H1 (cell line): ENCODE measurements around the gene DNAJC28. TPM values are rescaled to one million over a fixed set of nuclear protein-coding genes. Genes with fewer than 3 reads are reported as not detected.
"Not testable (repeated sequence)": the region's sequence is repeated elsewhere in the genome, so short reads cannot be mapped to it uniquely, and the experiment has no call there.

Source experiments
- CTCF ChIA-PET: fragments of 300-600 bp; sonication (Branson Sonifier 250); formaldehyde crosslinking; loops from one replicate; lab custom pipeline; 2021; ENCODE audit not compliant: partially characterized antibody; lab: Charles Lee
- POLR2A ChIA-PET: fragments of 300-600 bp; sonication (Branson Sonifier 250); formaldehyde crosslinking; loops from one replicate; lab custom pipeline; 2021; ENCODE audit warnings: inconsistent platforms; ENCODE audit not compliant: partially characterized antibody; lab: Charles Lee
- DNase-seq, 2 experiments: peaks; one replicate each; pipeline versions ENCODE4 v3.0.0 to v3.0.0-alpha.2; 2010 to 2022; ENCODE audit warnings: low spot score in 2 of 2, low read depth in 1 of 2, mixed read lengths in 1 of 2
- FAIRE-seq: peaks from 2 replicates; lab custom pipeline; 2011; peaks lifted over from hg19 to GRCh38; lab: Jason Lieb, UNC
- H2AFZ ChIP-seq: 2 replicates; pipeline ENCODE4 v1.8.1; 2012; ENCODE audit warnings: low read length, inconsistent platforms
- H2AK5ac ChIP-seq: 2 replicates; pipeline ENCODE4 v1.6.1; 2013; ENCODE audit warnings: low read depth, low read length
- H2BK120ac ChIP-seq: replicated peaks from 2 replicates; pipeline ENCODE3; 2013; ENCODE audit warnings: low read depth, low read length, inconsistent platforms
- H2BK12ac ChIP-seq: 2 replicates; pipeline ENCODE4 v1.6.1; 2013; ENCODE audit warnings: low read depth, low read length
- H2BK15ac ChIP-seq: 2 replicates; pipeline ENCODE4 v1.6.1; 2013; ENCODE audit warnings: low read length
- H2BK20ac ChIP-seq: 2 replicates; pipeline ENCODE4 v1.6.1; 2013; ENCODE audit warnings: low read length
- H2BK5ac ChIP-seq: 2 replicates; pipeline ENCODE4 v1.6.1; 2013; ENCODE audit warnings: low read depth, low read length
- H3K14ac ChIP-seq: 2 replicates; pipeline ENCODE4 v1.6.1; 2013; ENCODE audit warnings: inconsistent platforms; ENCODE audit not compliant: insufficient read length
- H3K18ac ChIP-seq: 2 replicates; pipeline ENCODE4 v1.6.1; 2013; ENCODE audit warnings: low read length; ENCODE audit errors: extremely low read depth
- H3K23ac ChIP-seq: 2 replicates; pipeline ENCODE4 v1.6.1; 2013; ENCODE audit warnings: inconsistent platforms; ENCODE audit not compliant: insufficient read length
- H3K23me2 ChIP-seq: 2 replicates; pipeline ENCODE4 v1.6.1; 2013; ENCODE audit warnings: low read depth, low read length
- H3K27ac ChIP-seq: 2 replicates; pipeline ENCODE4 v1.6.1; 2011; ENCODE audit warnings: low read depth, low read length, inconsistent platforms
- H3K27me3 ChIP-seq, 4 experiments: replicated peaks in 1 of 4; 1 replicate in 1 of 4; 2 replicates in 3 of 4; pipeline versions ENCODE4 v1.6.1 to v1.8.1; 2011 to 2013; ENCODE audit warnings: low read length in 3 of 4, mild to moderate bottlenecking in 3 of 4, inconsistent platforms in 2 of 4, mixed read lengths in 2 of 4, moderate library complexity in 1 of 4; ENCODE audit not compliant: control insufficient read depth in 3 of 4, insufficient read depth in 3 of 4; ENCODE audit errors: extremely low read depth in 1 of 4
- H3K36me3 ChIP-seq, 4 experiments: 2 replicates each; pipeline versions ENCODE4 v1.6.1 to v1.8.1; 2011 to 2013; ENCODE audit warnings: mild to moderate bottlenecking in 4 of 4, low read length in 3 of 4, moderate library complexity in 2 of 4, control low read depth in 1 of 4, inconsistent platforms in 1 of 4; ENCODE audit not compliant: insufficient read depth in 4 of 4, control insufficient read depth in 2 of 4
- H3K4ac ChIP-seq: replicated peaks from 2 replicates; pipeline ENCODE3; 2013; ENCODE audit warnings: low read length, low read depth, mixed read lengths, inconsistent platforms; ENCODE audit not compliant: insufficient read length
- H3K4me1 ChIP-seq, 4 experiments: replicated peaks in 1 of 4; 1 replicate in 1 of 4; 2 replicates in 3 of 4; pipeline versions ENCODE4 v1.6.1 to v1.8.1; 2011 to 2013; ENCODE audit warnings: low read length in 3 of 4, inconsistent platforms in 2 of 4, mixed read lengths in 1 of 4; ENCODE audit not compliant: insufficient read depth in 4 of 4, control insufficient read depth in 3 of 4
- H3K4me2 ChIP-seq, 2 experiments: 2 replicates each; pipeline versions ENCODE4 v1.6.1 to v1.8.1; 2011 to 2013; ENCODE audit warnings: low read depth in 2 of 2, low read length in 2 of 2, control low read depth in 1 of 2, inconsistent platforms in 1 of 2, mild to moderate bottlenecking in 1 of 2; ENCODE audit not compliant: insufficient read depth in 1 of 2
- H3K4me3 ChIP-seq, 4 experiments: fragments of 200-600, 300-600 bp in 1 of 4; sonication (generic), shearing (Covaris generic), sonication (Bioruptor Twin) in 1 of 4; 2 replicates each; pipeline versions ENCODE4 v1.5.1 to v1.8.1; 2011 to 2016; ENCODE audit warnings: low read length in 4 of 4, low read depth in 3 of 4, control low read depth in 2 of 4, inconsistent platforms in 2 of 4, mild to moderate bottlenecking in 2 of 4, mixed read lengths in 1 of 4, moderate library complexity in 1 of 4; ENCODE audit not compliant: insufficient read depth in 2 of 4; ENCODE audit errors: extremely low read depth in 1 of 4
- H3K56ac ChIP-seq: replicated peaks from 2 replicates; pipeline ENCODE3; 2013; ENCODE audit warnings: low read depth, mild to moderate bottlenecking, mixed read lengths, low read length, inconsistent platforms; ENCODE audit not compliant: insufficient read length
- H3K79me1 ChIP-seq: 2 replicates; pipeline ENCODE4 v1.6.1; 2013; ENCODE audit warnings: low read depth, low read length, control low read depth
- H3K79me2 ChIP-seq, 2 experiments: 2 replicates each; pipeline versions ENCODE4 v1.6.1 to v1.8.1; 2012 to 2013; ENCODE audit warnings: low read length in 2 of 2, mild to moderate bottlenecking in 2 of 2, inconsistent platforms in 1 of 2; ENCODE audit not compliant: insufficient read depth in 2 of 2, control insufficient read depth in 1 of 2
- H3K9ac ChIP-seq, 4 experiments: replicated peaks in 1 of 4; 1 replicate in 1 of 4; 2 replicates in 3 of 4; pipeline versions ENCODE4 v1.6.1 to v1.8.1; 2011 to 2013; ENCODE audit warnings: low read depth in 3 of 4, low read length in 3 of 4, control low read depth in 2 of 4, mild to moderate bottlenecking in 2 of 4, moderate library complexity in 2 of 4, inconsistent platforms in 1 of 4; ENCODE audit errors: extremely low read depth in 1 of 4
- H3K9me3 ChIP-seq, 2 experiments: 2 replicates each; pipeline versions ENCODE4 v1.6.1 to v1.8.1; 2012 to 2013; ENCODE audit warnings: mild to moderate bottlenecking in 2 of 2, moderate library complexity in 2 of 2, control low read depth in 1 of 2, inconsistent platforms in 1 of 2, low read depth in 1 of 2, low read length in 1 of 2, mixed read lengths in 1 of 2; ENCODE audit not compliant: insufficient read depth in 2 of 2
- H4K20me1 ChIP-seq, 2 experiments: replicated peaks in 1 of 2; 2 replicates each; pipeline versions ENCODE3 to v1.8.1; 2011 to 2013; ENCODE audit warnings: inconsistent platforms in 2 of 2, low read length in 2 of 2, mild to moderate bottlenecking in 1 of 2; ENCODE audit not compliant: insufficient read depth in 2 of 2, control insufficient read depth in 1 of 2
- H4K5ac ChIP-seq: 2 replicates; pipeline ENCODE4 v1.6.1; 2013; ENCODE audit warnings: low read length, low read depth, mixed read lengths, inconsistent platforms; ENCODE audit not compliant: insufficient read length
- H4K8ac ChIP-seq: 2 replicates; pipeline ENCODE4 v1.8.0; 2013; ENCODE audit warnings: mild to moderate bottlenecking, moderate library complexity, low read length, inconsistent platforms; ENCODE audit not compliant: insufficient read depth; ENCODE audit errors: extremely low read depth
- H4K91ac ChIP-seq: replicated peaks from 2 replicates; pipeline ENCODE3; 2013; ENCODE audit warnings: low read length, mixed read lengths, inconsistent platforms; ENCODE audit not compliant: insufficient read length
- TBP ChIP-seq: IDR thresholded peaks from 2 replicates; pipeline ENCODE4 v1.6.1; 2011; ENCODE audit warnings: low read depth, low read length, improper control_type of control experiment
- WGBS, 2 experiments: shearing (Covaris generic) in 1 of 2; methylation state at CpG; one replicate each; pipeline versions ENCODE4 v1.1.6 to v1.1.7; 2013 to 2015; ENCODE audit warnings: low lambda C conversion rate in 2 of 2, mixed read lengths in 2 of 2, inconsistent platforms in 1 of 2, low coverage in 1 of 2, missing lambda C conversion rate in 1 of 2; ENCODE audit not compliant: insufficient replicate concordance in 2 of 2, insufficient coverage in 1 of 2, insufficient read length in 1 of 2; ENCODE audit errors: extremely low coverage in 1 of 2, missing lambda C conversion rate in 1 of 2; 5-methylcytosine and 5-hydroxymethylcytosine counted together
- polyA plus RNA-seq, 7 experiments: library from polyadenylated mRNA; depleted of rRNA in 3 of 7; stranded (reverse) in 5 of 7; unstranded in 2 of 7; fragments of >200 nt in 5 of 7; fragments of 200-250 nt in 2 of 7; gene quantifications; 1 replicate in 5 of 7; 2 replicates in 1 of 7; 4 replicates in 1 of 7; pipeline versions ENCODE4 v1.2.1 to v1.2.3, GENCODE V29; 2011 to 2013; ENCODE audit warnings: missing spikeins in 2 of 7, mixed read lengths in 2 of 7
- total RNA-seq: library from RNA; stranded (reverse); fragmentation: NEBNext Ultra II Directional; extraction: Animal tissue kit (Norgen Biotek cat#: 25700); gene quantifications from 2 replicates; pipeline ENCODE4 v1.2.1, GENCODE V29; 2021

Gene DNAJC28
- total and polyA plus RNA-seq, 2 of the 8 experiments (the other 6 are each of a cell fraction or from before 2014, with no cell fraction given), result 0.97 to 4.3 TPM

- H4K20me1 ChIP-seq, result no peaks in the 10 kb centered on the region
- H2BK5ac ChIP-seq, result no peak overlapping the region
- DNase-seq (no peak), FAIRE-seq (no peak)
- ChIA-PET CTCF (no interaction called here), POLR2A (interaction anchor here (0.8 kb wide), 1 partner anchor 20 kb away, joined by 3 read pairs; no protein-coding TSS in a partner anchor)
- no peaks in the 10 kb centered on the region for H3K27me3 ChIP-seq
- no peak overlapping the region for H2BK120ac ChIP-seq
- no peak overlapping the region for H2BK20ac ChIP-seq
- TF ChIP-seq TBP, result no peak
- H3K79me2 ChIP-seq, result peaks cover 3 to 21% of the 10 kb centered on the region in 2 experiments; a peak in 2 of 4 replicates
- no peak overlapping the region for H2AFZ ChIP-seq
- no peak overlapping the region for H3K27ac ChIP-seq
- no peak overlapping the region for H3K23ac ChIP-seq
- no peak overlapping the region for H3K14ac ChIP-seq
- no peak overlapping the region for H4K8ac ChIP-seq
- H3K9me3 ChIP-seq, result no peaks in the 10 kb centered on the region
- no peaks in the 10 kb centered on the region for H3K36me3 ChIP-seq
- no peak overlapping the region for H3K4ac ChIP-seq
- H4K5ac ChIP-seq, result no peak overlapping the region
- 89% methylated on average over 2 of the region's 2 CpGs; no CpG with 5 or more reads in 1 of the 2 experiments for WGBS, 2 experiments
- no peak overlapping the region for H3K9ac ChIP-seq
- no peak overlapping the region for H2BK12ac ChIP-seq
- no peak overlapping the region for H3K56ac ChIP-seq
- H3K4me1 ChIP-seq, result no peaks in the 10 kb centered on the region
- no peak overlapping the region for H3K18ac ChIP-seq
- no peak overlapping the region for H4K91ac ChIP-seq
- H2AK5ac ChIP-seq, result no peak overlapping the region
- H2BK15ac ChIP-seq, result no peak overlapping the region
- no peak overlapping the region for H3K4me2 ChIP-seq
- no peak overlapping the region for H3K4me3 ChIP-seq
- H3K79me1 ChIP-seq, result no peaks in the 10 kb centered on the region
- H3K23me2 ChIP-seq, result no peaks in the 10 kb centered on the region
These were observed 20.8 kb downstream of the DNAJC28 start for GRCh38 chr21:33470701-33471100.

DNA sequence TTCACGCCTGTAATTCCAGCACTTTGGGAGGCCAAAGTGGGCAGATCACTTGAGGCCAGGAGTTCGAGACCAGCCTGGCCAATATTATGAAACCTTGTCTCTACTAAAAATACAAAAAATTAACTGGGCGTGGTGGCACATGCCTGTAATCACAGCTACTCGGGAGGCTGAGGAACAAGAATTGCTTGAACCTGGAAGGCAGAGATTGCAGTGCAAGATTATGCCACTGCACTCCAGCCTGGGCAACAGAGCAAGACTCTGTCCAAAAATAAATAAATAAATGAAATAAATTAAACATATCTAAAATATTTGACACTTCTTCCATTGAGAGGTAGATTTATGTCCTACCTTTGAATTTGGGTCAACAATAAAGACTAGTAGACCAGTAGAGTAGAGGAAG is 22.3 kb downstream of the DNAJC28 start:
- not testable (repeated sequence) for H3K36me3 ChIP-seq, H3K4me2 ChIP-seq, H3K18ac ChIP-seq, H3K4ac ChIP-seq, H2AK5ac ChIP-seq, H3K4me3 ChIP-seq, H3K23me2 ChIP-seq, H2AFZ ChIP-seq, H4K5ac ChIP-seq, H2BK12ac ChIP-seq, H2BK120ac ChIP-seq, H3K9me3 ChIP-seq, H3K27me3 ChIP-seq, H4K8ac ChIP-seq, H3K23ac ChIP-seq, FAIRE-seq, H2BK15ac ChIP-seq, H3K14ac ChIP-seq, H3K56ac ChIP-seq, H2BK5ac ChIP-seq, H4K91ac ChIP-seq, H3K79me1 ChIP-seq, H3K27ac ChIP-seq, H4K20me1 ChIP-seq, H3K9ac ChIP-seq, H2BK20ac ChIP-seq, DNase-seq, H3K4me1 ChIP-seq
- peaks cover 3 to 21% of the 10 kb centered on the region in 2 experiments; a peak in 2 of 4 replicates for H3K79me2 ChIP-seq
- ChIA-PET POLR2A (interaction anchor here (0.9 to 2.4 kb wide), 2 partner anchors 14 to 107 kb away, joined by 4 to 5 read pairs; no protein-coding TSS in a partner anchor), CTCF (interaction anchor here (0.6 to 1.3 kb wide), 2 partner anchors 24 to 1940 kb away, joined by 3 to 7 read pairs; no protein-coding TSS in a partner anchor)
- 89% methylated on average over 4 of the region's 4 CpGs; no CpG with 5 or more reads in 1 of the 2 experiments for WGBS, 2 experiments
